RPMI8226 (cell line): ENCODE measurements around the gene ADGRL1.

Source experiments
- DNase-seq: peaks from one replicate; pipeline ENCODE4 v3.0.0-alpha.2; 2015

Gene ADGRL1

GRCh38 chr19:14107581-14108461 is 98.1 kb downstream of the ADGRL1 start:
- DNase-seq, result no peak

GRCh38 chr19:14106840-14107239 is 99.1 kb downstream of the ADGRL1 start:
- no peak for DNase-seq

- DNase-seq, result no peak
These were observed 100.3 kb downstream of the ADGRL1 start for GRCh38 chr19:14105680-14106079.

- peak; percentile 89 for DNase-seq
These were observed 102.7 kb downstream of the ADGRL1 start for GRCh38 chr19:14103310-14103709.

GRCh38 chr19:14102756-14103155 is 103.2 kb downstream of the ADGRL1 start:
- peak; percentile 78 for DNase-seq

GRCh38 chr19:14102102-14102696 is 103.8 kb downstream of the ADGRL1 start:
- peak; percentile 72 for DNase-seq

- DNase-seq, result no peak
These were observed 104.9 kb downstream of the ADGRL1 start for GRCh38 chr19:14101003-14101545.
